Trophoblast cell (in vitro differentiated cells and primary cell): ENCODE data around the gene S100A7.

Experiments used
- DNase-seq, 2 donors: peaks; one replicate each; pipeline ENCODE4 v3.0.0-alpha.2; 2016
- H2AFZ ChIP-seq: 2 replicates; pipeline ENCODE4 v1.6.1; 2013; ENCODE audit warnings: low read length, moderate library complexity, mild to moderate bottlenecking; ENCODE audit not compliant: insufficient read depth, poor library complexity
- H2AK5ac ChIP-seq: 2 replicates; pipeline ENCODE4 v1.6.1; 2013; ENCODE audit warnings: mild to moderate bottlenecking, low read length
- H2BK120ac ChIP-seq: 2 replicates; pipeline ENCODE4 v1.6.1; 2013; ENCODE audit warnings: low read length, mild to moderate bottlenecking, moderate library complexity; ENCODE audit not compliant: insufficient read depth, poor library complexity
- H2BK12ac ChIP-seq: 2 replicates; pipeline ENCODE4 v1.6.1; 2013; ENCODE audit warnings: mild to moderate bottlenecking, low read length, moderate library complexity
- H2BK5ac ChIP-seq: 2 replicates; pipeline ENCODE4 v1.6.1; 2013; ENCODE audit warnings: low read length, low read depth, moderate library complexity, mild to moderate bottlenecking; ENCODE audit not compliant: poor library complexity
- H3K14ac ChIP-seq: 2 replicates; pipeline ENCODE4 v1.6.1; 2013; ENCODE audit warnings: mild to moderate bottlenecking, low read length
- H3K18ac ChIP-seq: 2 replicates; pipeline ENCODE4 v1.6.1; 2013; ENCODE audit warnings: mild to moderate bottlenecking, low read length
- H3K23ac ChIP-seq: 2 replicates; pipeline ENCODE4 v1.6.1; 2013; ENCODE audit warnings: low read length
- H3K27ac ChIP-seq: 2 replicates; pipeline ENCODE4 v1.5.1; 2013; ENCODE audit warnings: low read depth, mild to moderate bottlenecking, inconsistent platforms, low read length, moderate library complexity
- H3K27me3 ChIP-seq: 2 replicates; pipeline ENCODE4 v1.6.1; 2013; ENCODE audit warnings: inconsistent platforms, mild to moderate bottlenecking, low read length, moderate library complexity; ENCODE audit not compliant: insufficient read depth
- H3K36me3 ChIP-seq, 2 experiments: 1 replicate in 1 of 2; 2 replicates in 1 of 2; pipeline ENCODE4 v1.6.1; 2013; ENCODE audit warnings: low read length in 2 of 2, mild to moderate bottlenecking in 2 of 2, moderate library complexity in 1 of 2; ENCODE audit not compliant: insufficient read depth in 2 of 2, control insufficient read depth in 1 of 2
- H3K4ac ChIP-seq: 2 replicates; pipeline ENCODE4 v1.6.1; 2013; ENCODE audit warnings: low read depth, mild to moderate bottlenecking, low read length, moderate library complexity
- H3K4me1 ChIP-seq, 2 experiments: 1 replicate in 1 of 2; 2 replicates in 1 of 2; pipeline ENCODE4 v1.6.1; 2013; ENCODE audit warnings: low read length in 2 of 2, mild to moderate bottlenecking in 2 of 2, moderate library complexity in 1 of 2; ENCODE audit not compliant: insufficient read depth in 2 of 2, control insufficient read depth in 1 of 2
- H3K4me2 ChIP-seq: 2 replicates; pipeline ENCODE4 v1.6.1; 2013; ENCODE audit warnings: inconsistent platforms, mild to moderate bottlenecking, low read length, moderate library complexity
- H3K4me3 ChIP-seq: 2 replicates; pipeline ENCODE4 v1.5.1; 2013; ENCODE audit warnings: mild to moderate bottlenecking, low read depth, low read length, inconsistent platforms
- H3K79me1 ChIP-seq: one replicate; pipeline ENCODE4 v1.6.1; 2013; ENCODE audit warnings: low read length
- H3K79me2 ChIP-seq: 2 replicates; pipeline ENCODE4 v1.6.1; 2013; ENCODE audit warnings: low read length, mild to moderate bottlenecking; ENCODE audit not compliant: control insufficient read depth, insufficient read depth, poor library complexity
- H3K9ac ChIP-seq: 2 replicates; pipeline ENCODE4 v1.6.1; 2013; ENCODE audit warnings: mild to moderate bottlenecking, low read length
- H3K9me3 ChIP-seq: 2 replicates; pipeline ENCODE4 v1.6.1; 2013; ENCODE audit warnings: low read depth, mild to moderate bottlenecking, control low read depth, inconsistent platforms, low read length; ENCODE audit not compliant: insufficient read depth
- H4K12ac ChIP-seq: 2 replicates; pipeline ENCODE4 v1.6.1; 2013; ENCODE audit warnings: low read depth, mild to moderate bottlenecking, low read length, moderate library complexity
- H4K8ac ChIP-seq: 2 replicates; pipeline ENCODE4 v1.6.1; 2013; ENCODE audit warnings: low read depth, mild to moderate bottlenecking, low read length, moderate library complexity
- H4K91ac ChIP-seq: one replicate; pipeline ENCODE4 v1.6.1; 2013; ENCODE audit warnings: low read depth, mild to moderate bottlenecking, low read length, moderate library complexity
- WGBS: extraction: QIAGEN DNeasy Blood & Tissue Kit; methylation state at CpG from one replicate; pipeline ENCODE4 v1.1.7; 2013; ENCODE audit warnings: missing lambda C conversion rate; ENCODE audit not compliant: insufficient read length, insufficient coverage; ENCODE audit errors: extremely low coverage; 5-methylcytosine and 5-hydroxymethylcytosine counted together

S100A7 gene

GRCh38 chr1:153506831-153507413, 46.5 kb upstream of the S100A7 start:
- no peak overlapping the region for H3K9ac ChIP-seq
- no peak overlapping the region for H3K23ac ChIP-seq
- WGBS = no CpG with 5 or more reads among the region's 7 CpGs
- peak overlapping the region; percentile 35 for H2AFZ ChIP-seq
- peak overlapping the region; percentile 57 for H3K18ac ChIP-seq
- H3K4me1 ChIP-seq = peaks cover 10 to 12% of the 10 kb centered on the region in 2 experiments
- peak overlapping the region; percentile 61 for H2BK5ac ChIP-seq
- H3K14ac ChIP-seq = peak overlapping the region; percentile 62
- H2BK120ac ChIP-seq = peak overlapping the region; percentile 75
- H3K9me3 ChIP-seq = no peaks in the 10 kb centered on the region
- peak overlapping the region; percentile 35 for H2AK5ac ChIP-seq
- H3K79me1 ChIP-seq = peaks cover 18% of the 10 kb centered on the region
- H3K4me2 ChIP-seq = peak overlapping the region; percentile 26
- H3K4me3 ChIP-seq = no peak overlapping the region
- peak overlapping the region; percentile 80 for H2BK12ac ChIP-seq
- peak overlapping the region; percentile 48 for H3K27ac ChIP-seq
- no peaks in the 10 kb centered on the region for H3K36me3 ChIP-seq
- no peaks in the 10 kb centered on the region for H3K27me3 ChIP-seq
- H4K12ac ChIP-seq = no peak overlapping the region
- H4K91ac ChIP-seq = peak overlapping the region; percentile 81
- peak overlapping the region; percentile 87 for H4K8ac ChIP-seq
- H3K4ac ChIP-seq = no peak overlapping the region
- no peaks in the 10 kb centered on the region for H3K79me2 ChIP-seq
- peak; percentile 56 to 57 for DNase-seq

GRCh38 chr1:153506386-153506785, 45.9 kb upstream of the S100A7 start:
- Histone ChIP-seq H4K12ac (peak overlapping the region; percentile 8), H3K4me1 (peaks cover 10 to 12% of the 10 kb centered on the region in 2 experiments), H3K36me3 (no peaks in the 10 kb centered on the region), H3K4ac (no peak overlapping the region), H3K9me3 (no peaks in the 10 kb centered on the region), H3K79me2 (no peaks in the 10 kb centered on the region), H3K9ac (no peak overlapping the region), H3K27ac (peak overlapping the region; percentile 5), H3K18ac (peak overlapping the region; percentile 3), H2BK5ac (no peak overlapping the region), H2BK120ac (peak overlapping the region; percentile 61), H3K4me2 (no peak overlapping the region), H3K4me3 (no peak overlapping the region), H2BK12ac (peak overlapping the region; percentile 29), H4K91ac (peak overlapping the region; percentile 25), H2AFZ (peak overlapping the region; percentile 42), H3K27me3 (no peaks in the 10 kb centered on the region), H3K79me1 (peaks cover 15% of the 10 kb centered on the region), H3K14ac (peak overlapping the region; percentile 18), H4K8ac (peak overlapping the region; percentile 22), H2AK5ac (peak overlapping the region; percentile 22), H3K23ac (no peak overlapping the region)
- WGBS = no CpG with 5 or more reads among the region's 5 CpGs
- no peak for DNase-seq

- no peak overlapping the region for H2AFZ ChIP-seq
These were observed 45.1 kb upstream of the S100A7 start for GRCh38 chr1:153505576-153505975.

GRCh38 chr1:153503766-153504165, 43.3 kb upstream of the S100A7 start:
- Histone ChIP-seq H2BK120ac (no peak overlapping the region), H3K4me3 (no peak overlapping the region), H3K27me3 (no peaks in the 10 kb centered on the region), H4K91ac (no peak overlapping the region), H3K36me3 (no peaks in the 10 kb centered on the region), H3K14ac (no peak overlapping the region), H4K12ac (no peak overlapping the region), H2BK12ac (no peak overlapping the region), H3K27ac (no peak overlapping the region), H3K4me1 (peaks cover 10 to 12% of the 10 kb centered on the region in 2 experiments), H3K4ac (no peak overlapping the region), H3K79me2 (no peaks in the 10 kb centered on the region), H3K4me2 (no peak overlapping the region), H3K18ac (no peak overlapping the region), H3K9ac (no peak overlapping the region), H2AFZ (no peak overlapping the region), H2BK5ac (no peak overlapping the region), H3K79me1 (peaks cover 12% of the 10 kb centered on the region), H2AK5ac (no peak overlapping the region), H3K23ac (no peak overlapping the region), H3K9me3 (no peaks in the 10 kb centered on the region), H4K8ac (no peak overlapping the region)
- DNase-seq = no peak
- no CpG with 5 or more reads among the region's 3 CpGs for WGBS

More at GRCh38 chr1:153505576-153505975, 45.1 kb upstream of the S100A7 start:
- H3K4ac ChIP-seq = no peak overlapping the region
- no peaks in the 10 kb centered on the region for H3K9me3 ChIP-seq
- H2BK12ac ChIP-seq = no peak overlapping the region
- H2BK5ac ChIP-seq = no peak overlapping the region
- H3K14ac ChIP-seq = no peak overlapping the region
- peaks cover 13% of the 10 kb centered on the region for H3K79me1 ChIP-seq
- H3K9ac ChIP-seq = no peak overlapping the region
- H3K4me3 ChIP-seq = no peak overlapping the region
- no CpG with 5 or more reads among the region's 1 CpG for WGBS
- H3K4me2 ChIP-seq = no peak overlapping the region
- H4K91ac ChIP-seq = no peak overlapping the region
- no peaks in the 10 kb centered on the region for H3K36me3 ChIP-seq
- H2AK5ac ChIP-seq = no peak overlapping the region
- no peak overlapping the region for H3K23ac ChIP-seq
- DNase-seq = no peak
- H3K27ac ChIP-seq = no peak overlapping the region
- no peaks in the 10 kb centered on the region for H3K79me2 ChIP-seq
- H3K18ac ChIP-seq = no peak overlapping the region
- H4K12ac ChIP-seq = no peak overlapping the region
- H3K4me1 ChIP-seq = peaks cover 10 to 12% of the 10 kb centered on the region in 2 experiments
- H4K8ac ChIP-seq = no peak overlapping the region
- no peak overlapping the region for H2BK120ac ChIP-seq
- no peaks in the 10 kb centered on the region for H3K27me3 ChIP-seq
